Bronchial epithelial cell (primary cell): ENCODE results near the gene EPN2. TPM values are rescaled to one million over a fixed set of nuclear protein-coding genes. Genes with fewer than 3 reads are reported as not detected.

ENCODE experiments used
- DNase-seq: peaks from one replicate; pipeline ENCODE4 v3.0.0-alpha.2; 2010; ENCODE audit warnings: low read depth
- FAIRE-seq: peaks from 2 replicates; lab custom pipeline; 2011; peaks lifted over from hg19 to GRCh38; lab: Jason Lieb, UNC
- H3K27me3 ChIP-seq: 2 replicates; pipeline ENCODE4 v1.5.1; 2011; ENCODE audit warnings: low read length; ENCODE audit not compliant: control insufficient read depth, insufficient read depth
- H3K36me3 ChIP-seq: 2 replicates; pipeline ENCODE4 v1.5.1; 2011; ENCODE audit warnings: low read length; ENCODE audit not compliant: control insufficient read depth, insufficient read depth
- H3K4me3 ChIP-seq: 2 replicates; pipeline ENCODE4 v1.5.1; 2011; ENCODE audit warnings: mild to moderate bottlenecking, low read depth, low read length, control low read depth
- CTCF ChIP-seq: IDR thresholded peaks from 2 replicates; pipeline ENCODE4 v1.5.1; 2011; ENCODE audit warnings: mild to moderate bottlenecking, moderate library complexity, low read length, control low read depth, inconsistent platforms; ENCODE audit not compliant: insufficient read depth, severe bottlenecking
- total RNA-seq: library from RNA; depleted of rRNA; stranded (reverse); fragments of >200 nt; gene quantifications from 2 replicates; pipeline ENCODE4 v1.2.1, GENCODE V29; 2014

Gene EPN2
- total RNA-seq, 1 donor from 2014 or later = 13.7 TPM

GRCh38 chr17:19242926-19243325 lies 5.8 kb downstream of the EPN2 start:
- no peaks in the 10 kb centered on the region for H3K27me3 ChIP-seq
- DNase-seq (no peak), FAIRE-seq (no peak)
- no peak overlapping the region for H3K4me3 ChIP-seq
- H3K36me3 ChIP-seq = peaks cover 1% of the 10 kb centered on the region
- TF ChIP-seq CTCF = no peak

- no peak for TF ChIP-seq CTCF
- Histone ChIP-seq H3K36me3 (peaks cover 1% of the 10 kb centered on the region), H3K4me3 (no peak overlapping the region), H3K27me3 (no peaks in the 10 kb centered on the region)
- DNase-seq (no peak), FAIRE-seq (no peak)
Observed at GRCh38 chr17:19243838-19244237, 6.7 kb downstream of the EPN2 start.

- Histone ChIP-seq H3K36me3 (peaks cover 1% of the 10 kb centered on the region), H3K27me3 (no peaks in the 10 kb centered on the region), H3K4me3 (no peak overlapping the region)
- FAIRE-seq (no peak), DNase-seq (no peak)
- TF ChIP-seq CTCF = no peak
Observed at GRCh38 chr17:19244357-19244756, 7.2 kb downstream of the EPN2 start.

- Histone ChIP-seq H3K4me3 (no peak overlapping the region), H3K36me3 (peaks cover 1% of the 10 kb centered on the region), H3K27me3 (no peaks in the 10 kb centered on the region)
- TF ChIP-seq CTCF = no peak
- no peak for DNase-seq
- no peak for FAIRE-seq
Observed at GRCh38 chr17:19244781-19245180, 7.6 kb downstream of the EPN2 start.

- TF ChIP-seq CTCF = no peak
- FAIRE-seq = no peak
- no peaks in the 10 kb centered on the region for H3K36me3 ChIP-seq
Observed at GRCh38 chr17:19247473-19247872, 10.3 kb downstream of the EPN2 start.

More at GRCh38 chr17:19247473-19247872, 10.3 kb downstream of the EPN2 start:
- DNase-seq = no peak
- Histone ChIP-seq H3K27me3 (no peaks in the 10 kb centered on the region), H3K4me3 (no peak overlapping the region)
